HL-60 (cell line): ENCODE results near the gene CEP85.

Experiments used
- DNase-seq, 2 experiments: peaks; one replicate each; pipeline ENCODE4 v3.0.0-alpha.2; 2010 to 2020; ENCODE audit warnings: low read depth in 1 of 2, low spot score in 1 of 2
- H3K27ac ChIP-seq: fragments of 250-450 bp; sonication (Bioruptor Pico); replicated peaks from 2 replicates; pipeline ENCODE4 v1.5.1; 2020; ENCODE audit warnings: mild to moderate bottlenecking, moderate library complexity
- H3K27me3 ChIP-seq: fragments of 250-450 bp; sonication (Bioruptor Pico); 2 replicates; pipeline ENCODE4 v1.5.1; 2021; ENCODE audit warnings: mild to moderate bottlenecking, moderate library complexity; ENCODE audit not compliant: insufficient read depth, poor library complexity, severe bottlenecking
- H3K4me3 ChIP-seq: replicated peaks from 2 replicates; pipeline ENCODE4 v1.5.1; 2011; ENCODE audit warnings: mild to moderate bottlenecking, control low read depth, low read length; ENCODE audit not compliant: insufficient read depth
- GABPA ChIP-seq: IDR thresholded peaks from 2 replicates; pipeline ENCODE4 v1.6.1; 2012; ENCODE audit warnings: low read depth
- POLR2AphosphoS5 ChIP-seq: IDR thresholded peaks from 2 replicates; pipeline ENCODE4 v1.6.1; 2012; ENCODE audit warnings: low read depth
- SPI1 ChIP-seq: IDR thresholded peaks from 2 replicates; pipeline ENCODE4 v1.6.1; 2012; ENCODE audit warnings: low read depth, mild to moderate bottlenecking, borderline replicate concordance
- TF ChIP-seq, protein P1 (sequence below): IDR thresholded peaks from 2 replicates; pipeline ENCODE4 v1.6.1; 2012; ENCODE audit warnings: low read depth; ENCODE audit not compliant: insufficient replicate concordance
- TF ChIP-seq, protein P2 (sequence below): IDR thresholded peaks from one replicate; pipeline ENCODE4 v1.5.1; 2011; ENCODE audit warnings: low read length, control low read depth, inconsistent platforms; ENCODE audit not compliant: insufficient read depth

Gene CEP85

DNA sequence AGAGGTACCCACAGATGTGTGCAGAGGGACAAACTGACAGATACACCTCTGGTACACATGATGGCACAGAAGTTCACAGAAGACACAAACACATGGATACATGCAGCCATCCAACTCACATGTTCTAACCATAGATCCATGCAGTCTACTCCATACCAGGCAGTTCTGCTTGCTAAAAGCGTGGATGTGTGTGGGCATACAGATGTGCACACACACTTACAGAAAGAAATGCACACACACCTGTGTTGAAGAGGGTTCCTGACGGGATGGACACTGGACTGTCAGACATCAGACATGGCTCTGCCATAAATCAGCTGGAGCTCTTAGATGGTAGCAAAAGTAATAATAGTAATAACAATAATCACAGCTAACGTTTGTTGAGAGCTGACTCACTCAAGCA, 90.5 kb downstream of the CEP85 start:
- Histone ChIP-seq H3K27me3 (no peaks in the 10 kb centered on the region), H3K27ac (no peak overlapping the region), H3K4me3 (no peak overlapping the region)
- no peak for DNase-seq
- TF ChIP-seq, protein P1, sequence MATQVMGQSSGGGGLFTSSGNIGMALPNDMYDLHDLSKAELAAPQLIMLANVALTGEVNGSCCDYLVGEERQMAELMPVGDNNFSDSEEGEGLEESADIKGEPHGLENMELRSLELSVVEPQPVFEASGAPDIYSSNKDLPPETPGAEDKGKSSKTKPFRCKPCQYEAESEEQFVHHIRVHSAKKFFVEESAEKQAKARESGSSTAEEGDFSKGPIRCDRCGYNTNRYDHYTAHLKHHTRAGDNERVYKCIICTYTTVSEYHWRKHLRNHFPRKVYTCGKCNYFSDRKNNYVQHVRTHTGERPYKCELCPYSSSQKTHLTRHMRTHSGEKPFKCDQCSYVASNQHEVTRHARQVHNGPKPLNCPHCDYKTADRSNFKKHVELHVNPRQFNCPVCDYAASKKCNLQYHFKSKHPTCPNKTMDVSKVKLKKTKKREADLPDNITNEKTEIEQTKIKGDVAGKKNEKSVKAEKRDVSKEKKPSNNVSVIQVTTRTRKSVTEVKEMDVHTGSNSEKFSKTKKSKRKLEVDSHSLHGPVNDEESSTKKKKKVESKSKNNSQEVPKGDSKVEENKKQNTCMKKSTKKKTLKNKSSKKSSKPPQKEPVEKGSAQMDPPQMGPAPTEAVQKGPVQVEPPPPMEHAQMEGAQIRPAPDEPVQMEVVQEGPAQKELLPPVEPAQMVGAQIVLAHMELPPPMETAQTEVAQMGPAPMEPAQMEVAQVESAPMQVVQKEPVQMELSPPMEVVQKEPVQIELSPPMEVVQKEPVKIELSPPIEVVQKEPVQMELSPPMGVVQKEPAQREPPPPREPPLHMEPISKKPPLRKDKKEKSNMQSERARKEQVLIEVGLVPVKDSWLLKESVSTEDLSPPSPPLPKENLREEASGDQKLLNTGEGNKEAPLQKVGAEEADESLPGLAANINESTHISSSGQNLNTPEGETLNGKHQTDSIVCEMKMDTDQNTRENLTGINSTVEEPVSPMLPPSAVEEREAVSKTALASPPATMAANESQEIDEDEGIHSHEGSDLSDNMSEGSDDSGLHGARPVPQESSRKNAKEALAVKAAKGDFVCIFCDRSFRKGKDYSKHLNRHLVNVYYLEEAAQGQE, result no peak
- TF ChIP-seq GABPA, result no peak
- TF ChIP-seq POLR2AphosphoS5, result no peak
- TF ChIP-seq, protein P2, sequence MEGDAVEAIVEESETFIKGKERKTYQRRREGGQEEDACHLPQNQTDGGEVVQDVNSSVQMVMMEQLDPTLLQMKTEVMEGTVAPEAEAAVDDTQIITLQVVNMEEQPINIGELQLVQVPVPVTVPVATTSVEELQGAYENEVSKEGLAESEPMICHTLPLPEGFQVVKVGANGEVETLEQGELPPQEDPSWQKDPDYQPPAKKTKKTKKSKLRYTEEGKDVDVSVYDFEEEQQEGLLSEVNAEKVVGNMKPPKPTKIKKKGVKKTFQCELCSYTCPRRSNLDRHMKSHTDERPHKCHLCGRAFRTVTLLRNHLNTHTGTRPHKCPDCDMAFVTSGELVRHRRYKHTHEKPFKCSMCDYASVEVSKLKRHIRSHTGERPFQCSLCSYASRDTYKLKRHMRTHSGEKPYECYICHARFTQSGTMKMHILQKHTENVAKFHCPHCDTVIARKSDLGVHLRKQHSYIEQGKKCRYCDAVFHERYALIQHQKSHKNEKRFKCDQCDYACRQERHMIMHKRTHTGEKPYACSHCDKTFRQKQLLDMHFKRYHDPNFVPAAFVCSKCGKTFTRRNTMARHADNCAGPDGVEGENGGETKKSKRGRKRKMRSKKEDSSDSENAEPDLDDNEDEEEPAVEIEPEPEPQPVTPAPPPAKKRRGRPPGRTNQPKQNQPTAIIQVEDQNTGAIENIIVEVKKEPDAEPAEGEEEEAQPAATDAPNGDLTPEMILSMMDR, result no peak
- no peak for TF ChIP-seq SPI1

GRCh38 chr1:26327956-26328362, 94.0 kb downstream of the CEP85 start:
- H3K27ac ChIP-seq, result no peak overlapping the region
- DNase-seq, result no peak
- no peaks in the 10 kb centered on the region for H3K27me3 ChIP-seq
- TF ChIP-seq SPI1, result no peak
- TF ChIP-seq GABPA, result no peak
- no peak for TF ChIP-seq POLR2AphosphoS5
- TF ChIP-seq, protein P1, result no peak
- TF ChIP-seq, protein P2, result no peak
- H3K4me3 ChIP-seq, result no peak overlapping the region
